Body of pancreas (tissue), 4 donors: ENCODE data around the gene ADGRV1. TPM values are rescaled to one million over a fixed set of nuclear protein-coding genes. Genes with fewer than 3 reads are reported as not detected.
"Not testable (repeated sequence)": the region's sequence is repeated elsewhere in the genome, so short reads cannot be mapped to it uniquely, and the experiment has no call there.

Experiments used
- ATAC-seq: fragments of 150-250 bp; one replicate; pipeline ENCODE4 v1.9.1; 2016
- DNase-seq, 4 donors: peaks; one replicate each; pipeline ENCODE4 v3.0.0-alpha.2; 2019
- H3K27ac ChIP-seq, 4 donors: fragments of 200-600 bp; sonication (generic); 1 replicate in 3 of 4; 2 replicates in 1 of 4; pipeline versions ENCODE4 v1.5.1 to v1.6.1; 2016 to 2019; ENCODE audit warnings: mild to moderate bottlenecking in 1 of 4, mixed read lengths in 1 of 4, moderate library complexity in 1 of 4
- H3K27me3 ChIP-seq, 2 donors: fragments of 200-600 bp; sonication (generic); one replicate each; pipeline ENCODE4 v1.6.0; 2016; ENCODE audit warnings: mild to moderate bottlenecking in 1 of 2
- H3K36me3 ChIP-seq, 2 donors: fragments of 200-600 bp; sonication (generic); replicated peaks in 1 of 2; 2 replicates each; pipeline ENCODE4 v1.5.1; 2016; ENCODE audit warnings: low read depth in 2 of 2; ENCODE audit not compliant: insufficient read depth in 1 of 2
- H3K4me1 ChIP-seq: fragments of 200-600 bp; sonication (generic); one replicate; pipeline ENCODE4 v1.6.0; 2016
- H3K4me3 ChIP-seq, 2 donors: fragments of 200-600 bp; sonication (generic); 1 replicate in 1 of 2; 2 replicates in 1 of 2; pipeline ENCODE4 v1.5.1; 2016 to 2019
- H3K9me3 ChIP-seq, 3 donors: fragments of 200-600 bp; sonication (generic); 1 replicate in 2 of 3; 2 replicates in 1 of 3; pipeline ENCODE4 v1.5.1; 2016
- CTCF ChIP-seq, 7 experiments: fragments of 450-650 bp in 4 of 7; fragments of 200-600 bp in 3 of 7; sonication (generic) in 3 of 7; IDR thresholded peaks; one replicate each; pipeline ENCODE4 v1.5.1; 2016 to 2019; ENCODE audit warnings: antibody characterized with exemption in 7 of 7
- POLR2A ChIP-seq, 3 donors: fragments of 450-650 bp; IDR thresholded peaks; one replicate each; pipeline ENCODE4 v1.6.1; 2016; ENCODE audit warnings: antibody characterized with exemption in 3 of 3, mild to moderate bottlenecking in 2 of 3
- whole genome bisulfite sequencing, 2 donors: methylation state at CpG; one replicate each; pipeline ENCODE4 v1.1.5; 2017; 5-methylcytosine and 5-hydroxymethylcytosine counted together
- intact Hi-C: fragments of 100-400 bp; cut with DNase I; formaldehyde crosslinking; loops from one replicate; pipeline ENCODE4 v1.15.1; 2023
- total RNA-seq, 2 donors: library from RNA; depleted of rRNA; stranded (reverse); fragments of >200 nt; gene quantifications; one replicate each; pipeline ENCODE4 v1.1.0, GENCODE V29; 2016

The ADGRV1 gene
- total RNA-seq, 2 donors from 2014 or later = 19.2 to 21.4 TPM

- no peak for ATAC-seq
- H3K27me3 ChIP-seq = no peaks in the 10 kb centered on the region
These were observed 54.3 kb downstream of the ADGRV1 start for GRCh38 chr5:90612919-90613318.

GRCh38 chr5:90613459-90613858, 54.9 kb downstream of the ADGRV1 start:
- TF ChIP-seq CTCF (IDR thresholded peaks at IDR 0.05) (no peak), POLR2A (IDR thresholded peaks at IDR 0.05) (no peak)
- H3K27me3 ChIP-seq = no peaks in the 10 kb centered on the region
- H3K4me3 ChIP-seq = no peak overlapping the region
- no peaks in the 10 kb centered on the region for H3K36me3 ChIP-seq
- intact Hi-C loops = no loop called here
- ATAC-seq = no peak
- no peaks in the 10 kb centered on the region for H3K4me1 ChIP-seq
- no peak for DNase-seq
- H3K27ac ChIP-seq = no peak overlapping the region
- no peaks in the 10 kb centered on the region for H3K9me3 ChIP-seq
- 89% methylated on average over 3 of the region's 3 CpGs for WGBS, 2 donors

More at GRCh38 chr5:90612919-90613318, 54.3 kb downstream of the ADGRV1 start:
- Histone ChIP-seq H3K27ac (no peak overlapping the region), H3K4me3 (no peak overlapping the region), H3K36me3 (no peaks in the 10 kb centered on the region), H3K9me3 (no peaks in the 10 kb centered on the region), H3K4me1 (no peaks in the 10 kb centered on the region)
- TF ChIP-seq CTCF (IDR thresholded peaks at IDR 0.05) = no peak
- TF ChIP-seq POLR2A (IDR thresholded peaks at IDR 0.05) = no peak
- intact Hi-C loops = no loop called here
- no peak for DNase-seq
- 38 to 44% methylated on average over 1 of the region's 1 CpG for WGBS, 2 donors

GRCh38 chr5:90613918-90614504, 55.4 kb downstream of the ADGRV1 start:
- Histone ChIP-seq H3K36me3 (no peaks in the 10 kb centered on the region), H3K9me3 (no peaks in the 10 kb centered on the region), H3K27me3 (no peaks in the 10 kb centered on the region), H3K4me3 (no peak overlapping the region), H3K27ac (no peak overlapping the region), H3K4me1 (no peaks in the 10 kb centered on the region)
- DNase-seq (no peak), ATAC-seq (no peak)
- TF ChIP-seq CTCF (IDR thresholded peaks at IDR 0.05) (no peak), POLR2A (IDR thresholded peaks at IDR 0.05) (no peak)
- WGBS, 2 donors = 69 to 75% methylated on average over 6 of the region's 6 CpGs
- intact Hi-C loops = no loop called here

- intact Hi-C loops = no loop called here
- Histone ChIP-seq H3K9me3 (no peaks in the 10 kb centered on the region), H3K36me3 (no peaks in the 10 kb centered on the region), H3K27me3 (no peaks in the 10 kb centered on the region), H3K4me3 (no peak overlapping the region), H3K27ac (no peak overlapping the region), H3K4me1 (no peaks in the 10 kb centered on the region)
- TF ChIP-seq POLR2A (IDR thresholded peaks at IDR 0.05) = no peak
- TF ChIP-seq CTCF (IDR thresholded peaks at IDR 0.05) = no peak
- DNase-seq (no peak), ATAC-seq (no peak)
- WGBS, 2 donors = 71 to 72% methylated on average over 3 of the region's 3 CpGs
These were observed 56.8 kb downstream of the ADGRV1 start for GRCh38 chr5:90615355-90615754.

GRCh38 chr5:90618071-90618470, 59.5 kb downstream of the ADGRV1 start:
- H3K4me3 ChIP-seq = no peak overlapping the region
- WGBS, 2 donors = 94% methylated on average over 5 of the region's 5 CpGs
- DNase-seq (no peak), ATAC-seq (no peak)
- no peak for TF ChIP-seq CTCF (IDR thresholded peaks at IDR 0.05)
- no peak for TF ChIP-seq POLR2A (IDR thresholded peaks at IDR 0.05)
- no peaks in the 10 kb centered on the region for H3K9me3 ChIP-seq
- intact Hi-C loops = no loop called here
- H3K27me3 ChIP-seq = no peaks in the 10 kb centered on the region
- H3K4me1 ChIP-seq = no peaks in the 10 kb centered on the region
- no peaks in the 10 kb centered on the region for H3K36me3 ChIP-seq
- H3K27ac ChIP-seq = no peak overlapping the region

- H3K4me3 ChIP-seq, H3K9me3 ChIP-seq, ATAC-seq, H3K27ac ChIP-seq, DNase-seq, H3K36me3 ChIP-seq, H3K4me1 ChIP-seq, intact Hi-C loops, H3K27me3 ChIP-seq: not testable (repeated sequence)
- 93 to 100% methylated on average over 2 to 6 of the region's 6 CpGs for WGBS, 2 donors
These were observed 61.2 kb downstream of the ADGRV1 start for GRCh38 chr5:90619762-90620161.
